Tibial nerve (tissue), 4 donors: ENCODE results near the gene FNDC3B. TPM values are rescaled to one million over a fixed set of nuclear protein-coding genes. Genes with fewer than 3 reads are reported as not detected.
A peak's percentile ranks its signal among the peaks of the same experiment; 100 is the strongest.

Experiments used
- DNase-seq, 2 donors: peaks; one replicate each; pipeline ENCODE4 v3.0.0-alpha.2; 2019; ENCODE audit warnings: low spot score in 2 of 2
- H3K27ac ChIP-seq, 4 donors: fragments of 200-600 bp; sonication (generic) in 3 of 4; one replicate each; pipeline ENCODE4 v1.5.1; 2017 to 2019; ENCODE audit warnings: mild to moderate bottlenecking in 1 of 4
- H3K27me3 ChIP-seq, 2 donors: fragments of 200-600 bp; sonication (generic) in 1 of 2; one replicate each; pipeline versions ENCODE4 v1.5.1 to v1.6.0; 2017 to 2019
- H3K36me3 ChIP-seq, 3 donors: fragments of 200-600 bp; sonication (generic); one replicate each; pipeline ENCODE4 v1.5.1; 2018 to 2019
- H3K4me1 ChIP-seq, 4 donors: fragments of 200-600 bp; sonication (generic) in 3 of 4; one replicate each; pipeline ENCODE4 v1.5.1; 2017 to 2019
- H3K4me3 ChIP-seq, 4 donors: fragments of 200-600 bp; sonication (generic) in 3 of 4; one replicate each; pipeline ENCODE4 v1.5.1; 2017 to 2019; ENCODE audit warnings: mild to moderate bottlenecking in 1 of 4, moderate library complexity in 1 of 4
- H3K9me3 ChIP-seq, 4 donors: fragments of 200-600 bp; sonication (generic) in 3 of 4; one replicate each; pipeline ENCODE4 v1.5.1; 2017 to 2019
- CTCF ChIP-seq, 5 experiments: fragments of 200-600 bp in 3 of 5; fragments of 450-650 bp in 2 of 5; sonication (generic) in 3 of 5; IDR thresholded peaks; one replicate each; pipeline ENCODE4 v1.5.1; 2016 to 2019; ENCODE audit warnings: antibody characterized with exemption in 5 of 5, mild to moderate bottlenecking in 3 of 5, moderate library complexity in 2 of 5
- EP300 ChIP-seq, 2 donors: sonication (generic); formaldehyde crosslinking; IDR thresholded peaks; one replicate each; pipeline ENCODE4 v1.6.1; 2017; ENCODE audit warnings: antibody characterized with exemption in 2 of 2, mild to moderate bottlenecking in 1 of 2
- POLR2A ChIP-seq, 2 donors: fragments of 450-650 bp; IDR thresholded peaks; one replicate each; pipeline ENCODE4 v1.6.1; 2017; ENCODE audit warnings: antibody characterized with exemption in 2 of 2, mild to moderate bottlenecking in 2 of 2, moderate library complexity in 2 of 2
- WGBS, 2 donors: methylation state at CpG; one replicate each; pipeline ENCODE4 v1.1.5; 2018; 5-methylcytosine and 5-hydroxymethylcytosine counted together
- total RNA-seq, 4 donors: library from RNA; depleted of rRNA; stranded (reverse); fragments of >200 nt; gene quantifications; one replicate each; pipeline ENCODE4 v1.1.0, GENCODE V29; 2016

Gene FNDC3B
- total RNA-seq, 4 donors from 2014 or later = 87.5 to 106 (median 95.7) TPM

DNA sequence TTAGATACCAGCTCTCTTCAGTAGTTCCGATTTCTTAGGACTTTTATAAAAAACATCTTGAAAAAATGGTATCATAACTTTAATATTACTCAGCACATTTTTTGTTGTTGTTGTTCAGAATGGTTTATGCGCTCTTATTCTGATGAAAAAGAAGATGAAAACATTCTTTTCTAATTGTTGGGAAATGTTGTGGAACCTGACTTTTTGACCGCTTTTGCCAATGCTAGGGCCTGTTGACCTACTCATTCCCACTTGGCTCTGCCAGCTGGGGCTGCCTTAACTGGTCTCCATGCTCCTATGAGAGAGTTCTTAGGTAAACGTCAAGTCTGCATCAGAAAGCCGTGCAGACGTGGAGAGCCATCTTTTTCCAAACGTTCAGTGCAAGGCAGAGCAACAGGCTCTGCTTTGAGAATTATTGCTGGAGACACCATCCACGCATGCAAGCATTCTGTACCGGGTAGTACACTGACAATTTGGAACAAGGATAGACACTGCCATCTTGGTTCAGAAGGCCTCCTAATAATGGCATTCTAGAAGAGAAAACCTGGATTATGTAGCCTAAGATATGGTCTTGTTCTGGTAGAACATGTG is 232.1 kb downstream of the FNDC3B start:
- 84 to 90% methylated on average over 9 of the region's 9 CpGs for whole genome bisulfite sequencing, 2 donors
- no peaks in the 10 kb centered on the region for H3K27me3 ChIP-seq
- no peak for TF ChIP-seq POLR2A (IDR thresholded peaks at IDR 0.05)
- H3K36me3 ChIP-seq = peaks cover 0 to 27% (median 0%) of the 10 kb centered on the region in 3 donors
- H3K4me3 ChIP-seq = no peak overlapping the region
- no peak overlapping the region for H3K27ac ChIP-seq
- H3K4me1 ChIP-seq = peaks cover 0 to 22% (median 0%) of the 10 kb centered on the region in 4 donors
- H3K9me3 ChIP-seq = no peaks in the 10 kb centered on the region
- no peak for DNase-seq

DNA sequence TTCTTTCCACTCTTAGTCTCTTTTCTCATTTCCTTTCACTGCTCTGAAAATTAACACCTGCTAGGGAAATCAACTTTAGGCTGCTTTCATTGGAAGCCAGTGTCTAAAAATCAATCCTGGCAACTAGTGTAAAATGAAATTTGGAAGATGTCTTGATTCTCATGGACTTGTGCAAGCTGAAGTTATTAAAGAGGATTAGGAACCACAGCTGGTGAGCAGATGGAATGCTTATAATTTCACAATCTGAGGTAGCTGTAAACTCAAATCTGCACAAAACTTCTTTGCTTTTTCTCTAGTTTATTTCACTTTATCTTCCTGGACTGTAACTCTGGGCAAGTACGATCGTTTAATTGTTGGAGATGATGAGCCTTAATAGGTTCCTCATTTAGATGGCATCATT is 233.3 kb downstream of the FNDC3B start:
- H3K27ac ChIP-seq = no peak overlapping the region
- H3K4me1 ChIP-seq = peaks cover 0 to 22% (median 0%) of the 10 kb centered on the region in 4 donors
- H3K4me3 ChIP-seq = no peak overlapping the region
- DNase-seq = no peak
- H3K9me3 ChIP-seq = no peaks in the 10 kb centered on the region
- peaks cover 0 to 17% (median 0%) of the 10 kb centered on the region in 3 donors for H3K36me3 ChIP-seq
- peak in 1 of 2 donors; percentile 59 for TF ChIP-seq EP300 (IDR thresholded peaks at IDR 0.05)
- no peak for TF ChIP-seq CTCF (IDR thresholded peaks at IDR 0.05)
- WGBS, 2 donors = 76 to 81% methylated on average over 2 of the region's 2 CpGs
- no peaks in the 10 kb centered on the region for H3K27me3 ChIP-seq

DNA sequence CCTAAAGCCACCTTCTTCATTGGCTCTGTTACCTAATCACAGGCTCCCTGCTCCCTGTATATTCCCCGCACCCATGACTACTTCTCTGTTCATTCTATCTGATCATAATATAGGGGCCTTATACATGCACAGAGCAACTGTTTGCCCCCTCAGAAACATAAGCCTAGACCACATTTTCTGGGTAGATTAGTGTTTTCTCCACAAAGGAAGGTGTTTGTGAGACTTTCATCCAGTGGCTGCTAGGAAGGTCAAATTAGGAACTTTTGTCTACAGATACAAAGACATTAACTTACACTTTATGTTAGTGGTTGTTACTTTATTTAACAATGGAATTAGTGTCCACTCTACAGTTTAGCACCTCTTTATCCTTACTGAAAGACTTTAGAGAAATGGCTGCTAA is 234.0 kb downstream of the FNDC3B start:
- no peak for TF ChIP-seq POLR2A (IDR thresholded peaks at IDR 0.05)
- TF ChIP-seq CTCF (IDR thresholded peaks at IDR 0.05) = no peak
- TF ChIP-seq EP300 (IDR thresholded peaks at IDR 0.05) = no peak
- H3K4me3 ChIP-seq = no peak overlapping the region

DNA sequence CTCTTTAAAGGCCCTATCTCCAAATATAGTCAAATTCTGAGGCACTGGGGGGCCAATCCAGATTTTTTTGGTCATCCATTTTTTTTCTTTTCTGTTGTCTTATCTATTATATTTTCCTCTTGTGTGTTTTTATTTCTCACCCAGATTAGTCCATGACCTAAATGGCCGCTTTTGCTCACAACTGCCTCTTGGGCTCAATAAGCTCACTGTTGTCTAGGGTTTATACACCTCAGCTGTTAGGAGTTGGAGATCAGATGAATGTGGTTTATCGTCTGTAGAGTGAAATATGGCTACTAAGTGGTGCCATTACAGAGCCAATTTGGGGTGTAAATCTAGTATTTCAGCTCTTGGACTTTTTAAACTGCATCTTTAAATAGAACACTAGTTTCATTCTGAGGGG is 235.5 kb downstream of the FNDC3B start:
- no peak overlapping the region for H3K4me3 ChIP-seq
- peaks cover 0 to 37% (median 8%) of the 10 kb centered on the region in 4 donors for H3K4me1 ChIP-seq
- H3K9me3 ChIP-seq = no peaks in the 10 kb centered on the region
- no peak for DNase-seq
- no peak overlapping the region for H3K27ac ChIP-seq
- no peaks in the 10 kb centered on the region for H3K27me3 ChIP-seq
- TF ChIP-seq EP300 (IDR thresholded peaks at IDR 0.05) = no peak
- no peak for TF ChIP-seq CTCF (IDR thresholded peaks at IDR 0.05)
- TF ChIP-seq POLR2A (IDR thresholded peaks at IDR 0.05) = no peak
- H3K36me3 ChIP-seq = peaks cover 0 to 11% (median 0%) of the 10 kb centered on the region in 3 donors
- 85 to 88% methylated on average over 2 of the region's 2 CpGs for WGBS, 2 donors

More for the DNA sequence above, 234.0 kb downstream of the FNDC3B start:
- H3K4me1 ChIP-seq = peaks cover 0 to 24% (median under 1%) of the 10 kb centered on the region in 4 donors
- no peak overlapping the region for H3K27ac ChIP-seq
- 98 to 100% methylated on average over 1 of the region's 1 CpG for WGBS, 2 donors
- H3K36me3 ChIP-seq = peaks cover 0 to 17% (median 0%) of the 10 kb centered on the region in 3 donors
- no peaks in the 10 kb centered on the region for H3K9me3 ChIP-seq
- no peaks in the 10 kb centered on the region for H3K27me3 ChIP-seq
- DNase-seq = no peak

DNA sequence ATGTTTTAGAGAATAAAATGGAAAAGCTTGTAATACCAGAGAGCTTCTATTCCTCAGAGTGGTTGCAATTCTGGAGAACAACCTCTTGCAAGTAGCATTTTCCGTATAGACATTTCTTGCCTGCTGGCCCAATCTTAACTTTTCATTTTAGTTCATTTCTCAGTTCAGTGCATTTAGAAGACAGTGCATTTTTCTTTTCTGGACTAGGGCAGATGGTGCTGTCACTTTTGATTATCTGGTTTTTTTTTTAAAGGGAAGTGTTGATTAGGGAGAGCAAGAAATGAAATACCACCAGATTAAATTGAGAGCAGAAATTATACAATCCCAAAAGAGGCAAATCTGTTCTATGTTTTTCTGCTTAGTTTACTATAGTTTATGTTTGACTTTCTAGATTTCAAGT is 236.2 kb downstream of the FNDC3B start:
- Histone ChIP-seq H3K9me3 (no peaks in the 10 kb centered on the region), H3K36me3 (peaks cover 0 to 7% (median 0%) of the 10 kb centered on the region in 3 donors), H3K27me3 (no peaks in the 10 kb centered on the region), H3K27ac (no peak overlapping the region), H3K4me3 (no peak overlapping the region), H3K4me1 (peaks cover 0 to 44% (median 11%) of the 10 kb centered on the region in 4 donors)
- 93 to 94% methylated on average over 1 of the region's 1 CpG for WGBS, 2 donors
- DNase-seq = no peak
- TF ChIP-seq POLR2A (IDR thresholded peaks at IDR 0.05) (no peak), EP300 (IDR thresholded peaks at IDR 0.05) (no peak), CTCF (IDR thresholded peaks at IDR 0.05) (no peak)
